PC-3 (cell line): ENCODE data around the gene TEX11. TPM values are rescaled to one million over a fixed set of nuclear protein-coding genes. Genes with fewer than 3 reads are reported as not detected.

Experiments
- ATAC-seq: fragments of 200-7000 bp; cut with Tn5 transposase; 2 replicates; pipeline ENCODE4 v1.9.1; 2020; ENCODE audit warnings: mild to moderate bottlenecking, moderate library complexity
- BruUV-seq: library from RNA; stranded (reverse); fragments of 400-500 nt; replicated peaks from 2 replicates; lab custom pipeline; 2021; lab: Mats Ljungman, UMichigan
- CTCF ChIA-PET: fragments of 300-600 bp; sonication (Branson Sonifier 250); formaldehyde crosslinking; loops from one replicate; lab custom pipeline; 2022; ENCODE audit warnings: antibody characterized with exemption; lab: Charles Lee
- POLR2A ChIA-PET: fragments of 300-600 bp; sonication (Branson Sonifier 250); formaldehyde crosslinking; loops from one replicate; lab custom pipeline; 2022; ENCODE audit warnings: antibody characterized with exemption; ENCODE audit not compliant: unreplicated experiment; lab: Charles Lee
- DNase-seq: peaks from one replicate; pipeline ENCODE4 v3.0.0-alpha.2; 2015
- H2AFZ ChIP-seq: fragments of 300-600 bp; sonication (generic); 2 replicates; pipeline ENCODE4 v1.6.0; 2016; ENCODE audit warnings: antibody characterized with exemption, low read length
- H3F3A ChIP-seq: fragments of 300-600 bp; sonication (generic); one replicate; pipeline ENCODE4 v1.6.0; 2017; ENCODE audit warnings: antibody characterized with exemption, low read length, control low read depth, mild to moderate bottlenecking; ENCODE audit not compliant: unreplicated experiment
- H3K27ac ChIP-seq: fragments of 300-600 bp; sonication (generic); 2 replicates; pipeline ENCODE4 v1.5.1; 2016; ENCODE audit warnings: mild to moderate bottlenecking, low read length
- H3K27me3 ChIP-seq: fragments of 300-600 bp; sonication (generic); 2 replicates; pipeline ENCODE4 v1.6.1; 2016; ENCODE audit warnings: low read length, mixed read lengths
- H3K36me3 ChIP-seq: fragments of 300-600 bp; sonication (generic); 2 replicates; pipeline ENCODE4 v1.6.1; 2016; ENCODE audit warnings: low read depth, mixed run types, low read length, mixed read lengths
- H3K4me1 ChIP-seq: fragments of 300-600 bp; sonication (generic); 2 replicates; pipeline ENCODE4 v1.5.1; 2016; ENCODE audit warnings: low read length; ENCODE audit not compliant: insufficient read depth
- H3K4me2 ChIP-seq: fragments of 300-600 bp; sonication (generic); 2 replicates; pipeline ENCODE4 v1.6.0; 2016; ENCODE audit warnings: low read length
- H3K4me3 ChIP-seq: fragments of 300-600 bp; sonication (generic); 2 replicates; pipeline ENCODE4 v1.5.1; 2016; ENCODE audit warnings: mild to moderate bottlenecking, low read length, mixed read lengths
- H3K79me2 ChIP-seq: fragments of 300-600 bp; sonication (generic); 2 replicates; pipeline ENCODE4 v1.6.1; 2017; ENCODE audit warnings: low read length, mixed read lengths
- H3K9ac ChIP-seq: fragments of 300-600 bp; sonication (generic); 2 replicates; pipeline ENCODE4 v1.6.0; 2016; ENCODE audit warnings: mild to moderate bottlenecking, low read length
- H3K9me2 ChIP-seq: fragments of 300-600 bp; sonication (generic); replicated peaks from 2 replicates; pipeline ENCODE4 v1.6.1; 2016; ENCODE audit warnings: mixed run types, low read length, mixed read lengths
- H3K9me3 ChIP-seq: fragments of 300-600 bp; sonication (generic); 2 replicates; pipeline ENCODE4 v1.6.1; 2016; ENCODE audit warnings: low read length, mixed read lengths
- H4K20me1 ChIP-seq: fragments of 300-600 bp; sonication (generic); 2 replicates; pipeline ENCODE4 v1.6.1; 2016; ENCODE audit warnings: low read length, mixed read lengths
- CTCF ChIP-seq: fragments of 300-600 bp; sonication (generic); conservative IDR thresholded peaks from 2 replicates; pipeline ENCODE4 v1.5.1; 2017; ENCODE audit warnings: antibody characterized with exemption, low read depth, mild to moderate bottlenecking, low read length
- EZH2 ChIP-seq: fragments of 300-600 bp; sonication (generic); IDR thresholded peaks from one replicate; pipeline ENCODE4 v1.6.1; 2017; ENCODE audit warnings: antibody characterized with exemption, mild to moderate bottlenecking, low read length; ENCODE audit not compliant: unreplicated experiment
- EZH2phosphoT487 ChIP-seq: fragments of 300-600 bp; sonication (generic); IDR thresholded peaks from 2 replicates; pipeline ENCODE4 v1.6.1; 2018; ENCODE audit warnings: mild to moderate bottlenecking, antibody characterized with exemption, low read length, borderline replicate concordance
- intact Hi-C: fragments of 100-400 bp; cut with micrococcal nuclease; formaldehyde crosslinking; loops from 2 replicates; pipeline ENCODE4 v1.9.0; 2023
- total RNA-seq: library from RNA; depleted of rRNA; stranded (reverse); fragments of >200 nt; gene quantifications from 2 replicates; pipeline ENCODE4 v1.2.3, GENCODE V29; 2014

Gene TEX11
- total RNA-seq, 1 experiment from 2014 or later, result not detected

- Histone ChIP-seq H2AFZ (no peak overlapping the region), H4K20me1 (no peaks in the 10 kb centered on the region), H3K4me3 (no peak overlapping the region), H3K36me3 (peaks cover 15% of the 10 kb centered on the region; the same call in 1 of the 2 replicates), H3K27ac (peak overlapping the region; percentile 99), H3K4me1 (peaks cover 79% of the 10 kb centered on the region), H3K9ac (peak overlapping the region; percentile 75; the same call in 1 of the 2 replicates), H3K9me2 (no peaks in the 10 kb centered on the region), H3F3A (peaks cover 8% of the 10 kb centered on the region), H3K27me3 (no peaks in the 10 kb centered on the region), H3K9me3 (no peaks in the 10 kb centered on the region), H3K4me2 (peak overlapping the region; percentile 78), H3K79me2 (peaks cover 41% of the 10 kb centered on the region)
- no peak for TF ChIP-seq EZH2
- no peak for TF ChIP-seq CTCF
- no peak for DNase-seq
- intact Hi-C loops, result no loop called here
- BruUV-seq, result no TSS peak
- POLR2A ChIA-PET, result no interaction called here
- CTCF ChIA-PET, result interaction anchor here (0.6 kb wide), 1 partner anchor 73 kb away, joined by 3 read pairs; no protein-coding TSS in a partner anchor
- ATAC-seq, result no peak
Measured at GRCh38 chrX:70480660-70481018, 427.9 kb downstream of the TEX11 start.

- no peaks in the 10 kb centered on the region for H3K27me3 ChIP-seq
- H3K79me2 ChIP-seq, result peaks cover 41% of the 10 kb centered on the region
- peaks cover 15% of the 10 kb centered on the region; the same call in 1 of the 2 replicates for H3K36me3 ChIP-seq
- H4K20me1 ChIP-seq, result no peaks in the 10 kb centered on the region
- H3K4me1 ChIP-seq, result peaks cover 73% of the 10 kb centered on the region
- H3F3A ChIP-seq, result peaks cover 8% of the 10 kb centered on the region
- peak overlapping the region; percentile 78 for H3K4me2 ChIP-seq
- DNase-seq (peak; percentile 44), ATAC-seq (no peak)
- no peaks in the 10 kb centered on the region for H3K9me3 ChIP-seq
- no peak overlapping the region for H2AFZ ChIP-seq
- H3K27ac ChIP-seq, result peak overlapping the region; percentile 99
- no peaks in the 10 kb centered on the region for H3K9me2 ChIP-seq
- ChIA-PET CTCF (interaction anchor here (0.6 to 1.5 kb wide), 2 partner anchors 74 kb away, joined by 3 to 7 read pairs; no protein-coding TSS in a partner anchor), POLR2A (interaction anchor here (0.6 to 1.0 kb wide), 3 partner anchors 28 to 886 kb away, joined by 4 to 17 read pairs (median 5); partner anchors contain the start of gene TAF1)
- intact Hi-C loops, result loop anchor here (1.0 kb wide), 1 partner anchor 26 kb away; no protein-coding TSS in a partner anchor
- BruUV-seq, result no TSS peak
- TF ChIP-seq CTCF, result no peak
- no peak for TF ChIP-seq EZH2
- no peak for TF ChIP-seq EZH2phosphoT487
- peak overlapping the region; percentile 52; the same call in 1 of the 2 replicates for H3K4me3 ChIP-seq
- H3K9ac ChIP-seq, result peak overlapping the region; percentile 75
Measured at GRCh38 chrX:70479922-70480659, 428.4 kb downstream of the TEX11 start.
